ENCODE measurements around the gene CEPT1. TPM values are rescaled to one million over a fixed set of nuclear protein-coding genes. Genes with fewer than 3 reads are reported as not detected.

The CEPT1 gene
- total and polyA plus RNA-seq, 2 of the 4 experiments (the other 2 are of a cell fraction): 13.3 to 27.4 TPM

DNA sequence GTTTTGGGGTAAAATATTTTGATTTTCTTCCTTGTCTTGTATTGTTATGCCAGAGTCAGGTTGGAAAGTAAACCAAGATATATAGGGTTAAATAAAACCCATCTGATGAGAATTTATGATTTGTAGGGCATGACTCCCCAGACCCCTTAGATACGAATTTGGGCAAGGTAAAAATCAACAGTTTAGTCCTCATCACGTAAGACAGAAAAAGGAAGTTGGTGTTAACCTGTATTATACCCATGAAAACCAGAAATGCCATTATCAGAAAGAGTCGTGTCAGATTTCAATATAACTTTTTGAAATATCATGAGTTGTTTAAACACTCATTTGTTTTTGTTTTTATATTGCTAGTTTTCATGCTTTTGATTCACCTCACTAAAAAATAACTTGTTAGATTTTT, 11.8 kb downstream of the CEPT1 start:
- no peak overlapping the region for H2BK5ac ChIP-seq (ENCODE audit: low read depth, low read length, poor library complexity, severe bottlenecking)

More for the DNA sequence above, 11.8 kb downstream of the CEPT1 start:
- in situ Hi-C loops (cut with MboI; ENCODE audit: low sequenced_read_pairs): no loop called here
- no CpG with 5 or more reads among the region's 3 CpGs for WGBS, 2 experiments (ENCODE audit: extremely low coverage in 2 of 2, insufficient read length in 1 of 2)
- Histone ChIP-seq H2AK9ac (replicated peaks; ENCODE audit: low read depth, low read length, poor library complexity) (no peak overlapping the region), H3K4me1 (ENCODE audit: control insufficient read depth, insufficient read depth, low read length) (no peaks in the 10 kb centered on the region), H3K4me2 (ENCODE audit: low read depth, low read length) (no peak overlapping the region), H3K9ac (ENCODE audit: low read depth, low read length) (no peak overlapping the region), H3K23ac (ENCODE audit: low read depth, low read length) (no peak overlapping the region), H3K18ac (ENCODE audit: low read depth, low read length) (no peak overlapping the region), H3K9me3 (ENCODE audit: control insufficient read depth, insufficient read depth, low read length) (no peaks in the 10 kb centered on the region), H4K5ac (ENCODE audit: low read depth, low read length) (no peak overlapping the region), H3K79me1 (ENCODE audit: low read depth in 1 of 2, low read length in 2 of 2) (peaks cover 15 to 18% of the 10 kb centered on the region in 2 experiments), H2BK15ac (ENCODE audit: low read depth, low read length) (no peak overlapping the region), H2BK120ac (ENCODE audit: low read depth, low read length) (no peak overlapping the region), H3K36me3 (ENCODE audit: control insufficient read depth, insufficient read depth, low read length) (peaks cover 23% of the 10 kb centered on the region), H3K9me1 (ENCODE audit: insufficient read depth, low read length) (no peaks in the 10 kb centered on the region; the same call in 1 of the 2 replicates), H3K4ac (ENCODE audit: low read depth, low read length) (no peak overlapping the region), H3K14ac (replicated peaks; ENCODE audit: low read depth, low read length) (no peak overlapping the region), H3K4me3 (ENCODE audit: insufficient read depth, low read depth, low read length) (no peak overlapping the region), H4K8ac (ENCODE audit: low read depth in 2 of 2, low read length in 2 of 2) (no peak overlapping the region), H2BK20ac (ENCODE audit: low read depth, low read length) (no peak overlapping the region), H3K27me3 (ENCODE audit: control insufficient read depth, insufficient read depth, low read length) (no peaks in the 10 kb centered on the region), H2AK5ac (ENCODE audit: low read depth, low read length) (no peak overlapping the region), H4K20me1 (ENCODE audit: insufficient read depth, low read length) (no peaks in the 10 kb centered on the region), H3K56ac (ENCODE audit: extremely low read depth, insufficient read depth, low read length) (no peak overlapping the region), H2AFZ (replicated peaks; ENCODE audit: low read length, poor library complexity) (no peak overlapping the region), H4K91ac (ENCODE audit: insufficient read depth, low read depth, low read length) (no peak overlapping the region), H3K27ac (ENCODE audit: insufficient read depth, low read length) (no peak overlapping the region)
- ChIA-PET POLR2A (ENCODE audit: unreplicated experiment) (no interaction called here), CTCF (no interaction called here)
- no peak for TF ChIP-seq RFX5 (IDR thresholded peaks at IDR 0.05; ENCODE audit: low read depth, low read length)
- TF ChIP-seq, protein P1, sequence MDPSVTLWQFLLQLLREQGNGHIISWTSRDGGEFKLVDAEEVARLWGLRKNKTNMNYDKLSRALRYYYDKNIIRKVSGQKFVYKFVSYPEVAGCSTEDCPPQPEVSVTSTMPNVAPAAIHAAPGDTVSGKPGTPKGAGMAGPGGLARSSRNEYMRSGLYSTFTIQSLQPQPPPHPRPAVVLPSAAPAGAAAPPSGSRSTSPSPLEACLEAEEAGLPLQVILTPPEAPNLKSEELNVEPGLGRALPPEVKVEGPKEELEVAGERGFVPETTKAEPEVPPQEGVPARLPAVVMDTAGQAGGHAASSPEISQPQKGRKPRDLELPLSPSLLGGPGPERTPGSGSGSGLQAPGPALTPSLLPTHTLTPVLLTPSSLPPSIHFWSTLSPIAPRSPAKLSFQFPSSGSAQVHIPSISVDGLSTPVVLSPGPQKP (IDR thresholded peaks at IDR 0.05; ENCODE audit: borderline replicate concordance, low read depth, low read length): no peak
- TF ChIP-seq RAD21 (IDR thresholded peaks at IDR 0.05; ENCODE audit: low read length): no peak
- TF ChIP-seq, protein P2, sequence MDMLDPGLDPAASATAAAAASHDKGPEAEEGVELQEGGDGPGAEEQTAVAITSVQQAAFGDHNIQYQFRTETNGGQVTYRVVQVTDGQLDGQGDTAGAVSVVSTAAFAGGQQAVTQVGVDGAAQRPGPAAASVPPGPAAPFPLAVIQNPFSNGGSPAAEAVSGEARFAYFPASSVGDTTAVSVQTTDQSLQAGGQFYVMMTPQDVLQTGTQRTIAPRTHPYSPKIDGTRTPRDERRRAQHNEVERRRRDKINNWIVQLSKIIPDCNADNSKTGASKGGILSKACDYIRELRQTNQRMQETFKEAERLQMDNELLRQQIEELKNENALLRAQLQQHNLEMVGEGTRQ (IDR thresholded peaks at IDR 0.05; ENCODE audit: low read depth, low read length): no peak
- TF ChIP-seq POLR2A (IDR thresholded peaks at IDR 0.05; ENCODE audit: low read depth, low read length): no peak
- no peak for TF ChIP-seq MAZ (IDR thresholded peaks at IDR 0.05; ENCODE audit: borderline replicate concordance, low read depth, low read length)
- no peak for TF ChIP-seq MXI1 (IDR thresholded peaks at IDR 0.05; ENCODE audit: borderline replicate concordance, low read depth, low read length)
- TF ChIP-seq MAFK (IDR thresholded peaks at IDR 0.05; ENCODE audit: low read depth, low read length): no peak
- TF ChIP-seq SMC3 (IDR thresholded peaks at IDR 0.05; ENCODE audit: low read depth, low read length): no peak
- no peak for TF ChIP-seq FOS (IDR thresholded peaks at IDR 0.05; ENCODE audit: low read depth, low read length)
- TF ChIP-seq NFE2L2 (IDR thresholded peaks at IDR 0.05; ENCODE audit: low read depth, low read length): no peak
- TF ChIP-seq, protein P3, sequence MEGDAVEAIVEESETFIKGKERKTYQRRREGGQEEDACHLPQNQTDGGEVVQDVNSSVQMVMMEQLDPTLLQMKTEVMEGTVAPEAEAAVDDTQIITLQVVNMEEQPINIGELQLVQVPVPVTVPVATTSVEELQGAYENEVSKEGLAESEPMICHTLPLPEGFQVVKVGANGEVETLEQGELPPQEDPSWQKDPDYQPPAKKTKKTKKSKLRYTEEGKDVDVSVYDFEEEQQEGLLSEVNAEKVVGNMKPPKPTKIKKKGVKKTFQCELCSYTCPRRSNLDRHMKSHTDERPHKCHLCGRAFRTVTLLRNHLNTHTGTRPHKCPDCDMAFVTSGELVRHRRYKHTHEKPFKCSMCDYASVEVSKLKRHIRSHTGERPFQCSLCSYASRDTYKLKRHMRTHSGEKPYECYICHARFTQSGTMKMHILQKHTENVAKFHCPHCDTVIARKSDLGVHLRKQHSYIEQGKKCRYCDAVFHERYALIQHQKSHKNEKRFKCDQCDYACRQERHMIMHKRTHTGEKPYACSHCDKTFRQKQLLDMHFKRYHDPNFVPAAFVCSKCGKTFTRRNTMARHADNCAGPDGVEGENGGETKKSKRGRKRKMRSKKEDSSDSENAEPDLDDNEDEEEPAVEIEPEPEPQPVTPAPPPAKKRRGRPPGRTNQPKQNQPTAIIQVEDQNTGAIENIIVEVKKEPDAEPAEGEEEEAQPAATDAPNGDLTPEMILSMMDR (conservative IDR thresholded peaks at IDR 0.05; ENCODE audit: low read depth, low read length): no peak
- no peak for TF ChIP-seq BHLHE40 (IDR thresholded peaks at IDR 0.05; ENCODE audit: low read depth, low read length)
- TF ChIP-seq RCOR1 (IDR thresholded peaks at IDR 0.05; ENCODE audit: insufficient replicate concordance, low read length): no peak
- no peak for TF ChIP-seq CHD1 (IDR thresholded peaks at IDR 0.05; ENCODE audit: low read depth, low read length)
- TF ChIP-seq CEBPB (IDR thresholded peaks at IDR 0.05; ENCODE audit: low read depth, low read length): no peak
- no TSS peak for BruUV-seq (replicated peaks)
- dilution Hi-C loops (cut with HindIII; ENCODE audit: low sequenced_read_pairs, unreplicated experiment): no loop called here
- ATAC-seq (ENCODE audit: low read depth) (no peak), DNase-seq (no peak)
- intact Hi-C loops (cut with micrococcal nuclease): no loop called here

Data from IMR-90 (cell line).